K562 (cell line): ENCODE measurements around the gene PPP2R1A. TPM values are rescaled to one million over a fixed set of nuclear protein-coding genes. Genes with fewer than 3 reads are reported as not detected.

Experiments used
- ATAC-seq: fragments of 200-7000 bp; cut with Tn5 transposase; 3 replicates; pipeline ENCODE4 v1.9.1; 2020; ENCODE audit warnings: moderate library complexity
- BruUV-seq: library from RNA; stranded (reverse); fragments of 400-500 nt; replicated peaks from 2 replicates; lab custom pipeline; 2021; lab: Mats Ljungman, UMichigan
- CTCF ChIA-PET: fragments of 300-600 bp; formaldehyde crosslinking; extraction: SDS; loops from one replicate; lab custom pipeline; 2021; ENCODE audit warnings: low intra/inter-chr PET ratio; lab: Yijun Ruan, JAX
- POLR2A ChIA-PET: fragments of 300-600, 350-650 bp; sonication (Branson Sonifier 250); formaldehyde crosslinking; extraction: SDS; loops from one replicate; lab custom pipeline; 2021; ENCODE audit warnings: antibody characterized with exemption, inconsistent platforms; lab: Yijun Ruan, JAX
- DNase-seq, 4 experiments: peaks; one replicate each; pipeline versions ENCODE4 v3.0.0 to v3.0.0-alpha.2; 2011 to 2018; ENCODE audit warnings: low spot score in 3 of 4, mixed read lengths in 3 of 4; ENCODE audit errors: extremely low read depth in 1 of 4
- FAIRE-seq: peaks from 2 replicates; lab custom pipeline; 2011; peaks lifted over from hg19 to GRCh38; lab: Jason Lieb, UNC
- H2AFZ ChIP-seq: 2 replicates; pipeline ENCODE4 v1.6.0; 2011; ENCODE audit warnings: low read depth, low read length, control low read depth, inconsistent platforms
- H3K27ac ChIP-seq: fragments of 200-600 bp; 3 replicates; pipeline ENCODE4 v1.8.0; 2011; ENCODE audit warnings: low read depth, mild to moderate bottlenecking, control low read depth, inconsistent platforms, low read length, moderate library complexity, mixed read lengths; ENCODE audit errors: extremely low read depth
- H3K27me3 ChIP-seq, 2 experiments: fragments of 300-600 bp in 1 of 2; 2 replicates in 1 of 2; 3 replicates in 1 of 2; pipeline versions ENCODE4 v1.6.0 to v1.8.0; 2011; ENCODE audit warnings: inconsistent platforms in 2 of 2, low read length in 2 of 2, mild to moderate bottlenecking in 1 of 2, mixed read lengths in 1 of 2, moderate library complexity in 1 of 2; ENCODE audit not compliant: control insufficient read depth in 2 of 2, insufficient read depth in 2 of 2
- H3K36me3 ChIP-seq: fragments of 300-600 bp; 3 replicates; pipeline ENCODE4 v1.8.0; 2011; ENCODE audit warnings: mild to moderate bottlenecking, low read length, inconsistent platforms; ENCODE audit not compliant: control insufficient read depth, insufficient read depth
- H3K4me1 ChIP-seq, 2 experiments: fragments of 200-600 bp in 1 of 2; replicated peaks in 1 of 2; 2 replicates in 1 of 2; 3 replicates in 1 of 2; pipeline versions ENCODE4 v1.5.1 to v1.8.0; 2011; ENCODE audit warnings: inconsistent platforms in 2 of 2, low read length in 2 of 2, mild to moderate bottlenecking in 1 of 2, mixed read lengths in 1 of 2, moderate library complexity in 1 of 2; ENCODE audit not compliant: control insufficient read depth in 2 of 2, insufficient read depth in 2 of 2
- H3K4me2 ChIP-seq: 2 replicates; pipeline ENCODE4 v1.6.1; 2011; ENCODE audit warnings: low read length, control low read depth, inconsistent platforms, mixed read lengths; ENCODE audit not compliant: insufficient read depth
- H3K4me3 ChIP-seq: fragments of 200-600 bp; sonication (generic), shearing (Covaris generic); 2 replicates; pipeline ENCODE4 v1.5.1; 2016; ENCODE audit warnings: control low read depth, inconsistent platforms
- H3K79me2 ChIP-seq: fragments of 200-600 bp; 3 replicates; pipeline ENCODE4 v1.8.0; 2011; ENCODE audit warnings: low read length, inconsistent platforms; ENCODE audit not compliant: control insufficient read depth, insufficient read depth
- H3K9ac ChIP-seq, 2 experiments: 2 replicates each; pipeline versions ENCODE4 v1.6.0 to v1.6.1; 2011; ENCODE audit warnings: low read depth in 2 of 2, low read length in 2 of 2, control low read depth in 1 of 2, inconsistent platforms in 1 of 2, mild to moderate bottlenecking in 1 of 2, mixed read lengths in 1 of 2; ENCODE audit not compliant: insufficient read depth in 1 of 2
- H3K9me1 ChIP-seq: one replicate; pipeline ENCODE4 v1.6.0; 2011; ENCODE audit warnings: inconsistent platforms, mild to moderate bottlenecking, low read length, moderate library complexity; ENCODE audit not compliant: control insufficient read depth, insufficient read depth
- H3K9me3 ChIP-seq: replicated peaks from 2 replicates; pipeline ENCODE4 v1.5.1; 2011; ENCODE audit warnings: low read depth, low read length, inconsistent platforms; ENCODE audit not compliant: control insufficient read depth, insufficient read depth
- H4K20me1 ChIP-seq: replicated peaks from 2 replicates; pipeline ENCODE4 v1.6.1; 2011; ENCODE audit warnings: low read length, inconsistent platforms, mixed read lengths; ENCODE audit not compliant: control insufficient read depth, insufficient read depth
- BRD9 ChIP-seq: fragments of 450-650 bp; IDR thresholded peaks from 2 replicates; pipeline ENCODE4 v1.6.1; 2018; ENCODE audit warnings: low read depth; ENCODE audit not compliant: partially characterized antibody
- E2F5 ChIP-seq: sonication (generic); formaldehyde crosslinking; IDR thresholded peaks from 2 replicates; pipeline ENCODE4 v1.8.0; 2022; ENCODE audit warnings: mild to moderate bottlenecking, missing genetic modification reagents
- TGIF2 ChIP-seq: sonication (generic); formaldehyde crosslinking; IDR thresholded peaks from 2 replicates; pipeline ENCODE4 v1.8.1; 2022; ENCODE audit warnings: mild to moderate bottlenecking, missing genetic modification reagents, moderate library complexity
- U2AF1 ChIP-seq: fragments of 200-400 bp; formaldehyde crosslinking; optimal IDR thresholded peaks from 2 replicates; pipeline ENCODE3; 2017; ENCODE audit warnings: mild to moderate bottlenecking, low read depth, low read length, moderate library complexity
- XRCC4 ChIP-seq: IDR thresholded peaks from one replicate; pipeline ENCODE4 v1.6.1; 2011; ENCODE audit not compliant: insufficient read depth, insufficient read length; ENCODE audit errors: extremely low read depth
- ZFP30 ChIP-seq: fragments of 250-450 bp; sonication (Bioruptor Pico); IDR thresholded peaks from 2 replicates; pipeline ENCODE4 v1.8.0; 2022; ENCODE audit warnings: moderate library complexity, mild to moderate bottlenecking, inconsistent platforms, borderline replicate concordance
- ZNF41 ChIP-seq: fragments of 250-450 bp; sonication (Bioruptor Pico); conservative IDR thresholded peaks from 2 replicates; pipeline ENCODE4 v1.4.0; 2020; ENCODE audit warnings: mild to moderate bottlenecking
- ZNF584 ChIP-seq: fragments of 200-800 bp; sonication (Bioruptor generic); IDR thresholded peaks from 2 replicates; pipeline ENCODE4 v1.6.1; 2016; ENCODE audit warnings: low read depth, mild to moderate bottlenecking, missing genetic modification characterization, missing compliant biosample characterization
- WGBS: fragments of 100-300 bp; shearing (Covaris generic); methylation state at CpG from one replicate; pipeline ENCODE4 v1.1.6; 2016; ENCODE audit warnings: low coverage, mixed read lengths; ENCODE audit not compliant: insufficient coverage; ENCODE audit errors: missing lambda C conversion rate; 5-methylcytosine and 5-hydroxymethylcytosine counted together
- in situ Hi-C: fragments of 300-500 bp; cut with MboI; formaldehyde crosslinking; loops from 4 replicates; pipeline ENCODE4 v1.15.0; 2018; ENCODE audit warnings: inconsistent platforms, mixed read lengths
- intact Hi-C: fragments of 100-400 bp; cut with micrococcal nuclease; formaldehyde crosslinking; loops from 2 replicates; pipeline ENCODE4 v1.14.2; 2022
- polyA plus RNA-seq, 8 experiments: library from polyadenylated mRNA; depleted of rRNA in 4 of 8; stranded (reverse) in 5 of 8; unstranded in 3 of 8; fragments of >200 nt; fragmentation: Nextera tagmentation in 2 of 8; fragmentation: Illumina TruSeq in 1 of 8; extraction: Ambion mirVana in 2 of 8; extraction: Trizol in 1 of 8; gene quantifications; 2 replicates each; pipeline versions ENCODE4 v1.2.1 to v1.2.3, GENCODE V29; 2011 to 2014; ENCODE audit warnings: inconsistent platforms in 1 of 8, missing spikeins in 1 of 8
- total RNA-seq, 7 experiments: library from RNA; depleted of rRNA in 6 of 7; stranded (reverse); fragments of >200 nt in 6 of 7; fragmentation: Illumina TruSeq in 2 of 7; extraction: Trizol in 2 of 7; gene quantifications; 2 replicates each; pipeline versions ENCODE4 v1.2.1 to v1.2.3, GENCODE V29; 2011 to 2021; ENCODE audit warnings: low replicate concordance in 1 of 7
- TF ChIP-seq, protein P1 (sequence below): sonication (generic); formaldehyde crosslinking; IDR thresholded peaks from 2 replicates; pipeline ENCODE4 v1.8.0; 2022; ENCODE audit warnings: missing genetic modification reagents, mild to moderate bottlenecking, borderline replicate concordance

The PPP2R1A gene
- total and polyA plus RNA-seq, 9 of the 15 experiments (the other 6 are each of a cell fraction or from before 2014, with no cell fraction given): 10.1 to 211 (median 70.1) TPM

- Histone ChIP-seq H2AFZ (no peak overlapping the region), H3K4me3 (no peak overlapping the region), H3K9me3 (peaks cover 18% of the 10 kb centered on the region), H3K4me2 (no peak overlapping the region), H3K9ac (no peak overlapping the region), H3K36me3 (peaks cover 32% of the 10 kb centered on the region; the same call in 2 of the 3 replicates), H3K4me1 (peaks cover 0 to 4% of the 10 kb centered on the region in 2 experiments; a peak in 2 of 5 replicates), H3K27me3 (no peaks in the 10 kb centered on the region), H3K79me2 (peaks cover 85% of the 10 kb centered on the region), H4K20me1 (no peaks in the 10 kb centered on the region), H3K9me1 (no peaks in the 10 kb centered on the region), H3K27ac (no peak overlapping the region)
- CTCF ChIA-PET: no interaction called here
- POLR2A ChIA-PET: interaction anchor here (0.5 kb wide), 1 partner anchor 933 kb away, joined by 3 read pairs; no protein-coding TSS in a partner anchor
- intact Hi-C loops (no loop called here), in situ Hi-C loops (no loop called here)
- TF ChIP-seq XRCC4: no peak
- TF ChIP-seq TGIF2: no peak
- TF ChIP-seq BRD9: no peak
- TF ChIP-seq ZNF41 (CRISPR knock-in tag): no peak
- TF ChIP-seq, protein P1, sequence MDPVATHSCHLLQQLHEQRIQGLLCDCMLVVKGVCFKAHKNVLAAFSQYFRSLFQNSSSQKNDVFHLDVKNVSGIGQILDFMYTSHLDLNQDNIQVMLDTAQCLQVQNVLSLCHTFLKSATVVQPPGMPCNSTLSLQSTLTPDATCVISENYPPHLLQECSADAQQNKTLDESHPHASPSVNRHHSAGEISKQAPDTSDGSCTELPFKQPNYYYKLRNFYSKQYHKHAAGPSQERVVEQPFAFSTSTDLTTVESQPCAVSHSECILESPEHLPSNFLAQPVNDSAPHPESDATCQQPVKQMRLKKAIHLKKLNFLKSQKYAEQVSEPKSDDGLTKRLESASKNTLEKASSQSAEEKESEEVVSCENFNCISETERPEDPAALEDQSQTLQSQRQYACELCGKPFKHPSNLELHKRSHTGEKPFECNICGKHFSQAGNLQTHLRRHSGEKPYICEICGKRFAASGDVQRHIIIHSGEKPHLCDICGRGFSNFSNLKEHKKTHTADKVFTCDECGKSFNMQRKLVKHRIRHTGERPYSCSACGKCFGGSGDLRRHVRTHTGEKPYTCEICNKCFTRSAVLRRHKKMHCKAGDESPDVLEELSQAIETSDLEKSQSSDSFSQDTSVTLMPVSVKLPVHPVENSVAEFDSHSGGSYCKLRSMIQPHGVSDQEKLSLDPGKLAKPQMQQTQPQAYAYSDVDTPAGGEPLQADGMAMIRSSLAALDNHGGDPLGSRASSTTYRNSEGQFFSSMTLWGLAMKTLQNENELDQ (CRISPR knock-in tag): no peak
- TF ChIP-seq U2AF1: no peak
- TF ChIP-seq ZNF584: no peak
- no peak for TF ChIP-seq ZFP30
- TF ChIP-seq E2F5 (CRISPR knock-in tag): no peak
- no TSS peak for BruUV-seq
- 78% methylated on average over 5 of the region's 5 CpGs for WGBS
- FAIRE-seq: no peak
- DNase-seq: no peak
- no peak for ATAC-seq
Observed at GRCh38 chr19:52274191-52274590, 84.3 kb downstream of the PPP2R1A start.
